Activated T-cell treated with anti-CD3 and anti-CD28 coated beads, Interleukin-2, amount 50 U/mL, for 24 hours (primary cell): ENCODE results near the gene HLA-DRB1.

Experiments
- DNase-seq: peaks from one replicate; pipeline ENCODE4 v3.0.0-alpha.2; 2020
- H3K27ac Mint-ChIP-seq: 2 replicates; pipeline ENCODE4 v1.8.0; 2020; ENCODE audit warnings: mild to moderate bottlenecking, mixed read lengths
- H3K27me3 Mint-ChIP-seq: 2 replicates; pipeline ENCODE4 v1.8.0; 2020; ENCODE audit warnings: mixed read lengths
- H3K36me3 Mint-ChIP-seq: 2 replicates; pipeline ENCODE4 v1.8.0; 2020; ENCODE audit warnings: low read depth, mixed read lengths
- H3K4me1 Mint-ChIP-seq: 2 replicates; pipeline ENCODE4 v1.8.0; 2020; ENCODE audit warnings: low read depth, mixed read lengths
- H3K4me3 Mint-ChIP-seq: 2 replicates; pipeline ENCODE4 v1.8.0; 2020; ENCODE audit warnings: mild to moderate bottlenecking, moderate library complexity, mixed read lengths
- H3K9me3 Mint-ChIP-seq: 2 replicates; pipeline ENCODE4 v1.8.0; 2020; ENCODE audit warnings: mixed read lengths

HLA-DRB1 gene

DNA sequence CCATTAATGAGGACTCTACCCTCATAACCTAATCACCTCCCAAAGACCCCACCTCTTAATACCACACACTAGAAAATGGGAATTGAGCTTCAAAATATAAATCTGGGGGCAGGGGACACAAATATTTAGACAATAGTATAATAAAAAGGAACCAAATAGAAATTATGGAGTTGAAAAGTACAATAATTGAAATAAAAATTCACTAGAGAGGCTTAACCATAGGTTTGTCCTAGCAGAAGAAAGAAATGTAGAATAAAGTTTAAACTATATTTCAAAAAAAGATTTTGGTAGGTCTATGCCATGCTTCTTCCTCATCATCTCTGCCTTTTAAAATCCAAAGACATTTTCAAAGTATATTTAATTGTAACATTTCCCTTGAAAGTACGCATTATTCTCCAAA is 28.1 kb upstream of the HLA-DRB1 start:
- no peak overlapping the region for H3K4me3 Mint-ChIP-seq
- no peaks in the 10 kb centered on the region for H3K27me3 Mint-ChIP-seq
- no peak overlapping the region for H3K27ac Mint-ChIP-seq
- DNase-seq, result no peak
- no peaks in the 10 kb centered on the region for H3K36me3 Mint-ChIP-seq
- H3K4me1 Mint-ChIP-seq, result peaks cover 44% of the 10 kb centered on the region
- H3K9me3 Mint-ChIP-seq, result peaks cover 17% of the 10 kb centered on the region

GRCh38 chr6:32615885-32616532 is 26.4 kb upstream of the HLA-DRB1 start:
- H3K4me1 Mint-ChIP-seq, result peaks cover 31% of the 10 kb centered on the region
- H3K4me3 Mint-ChIP-seq, result no peak overlapping the region
- H3K9me3 Mint-ChIP-seq, result peaks cover 17% of the 10 kb centered on the region
- H3K27ac Mint-ChIP-seq, result peak overlapping the region; percentile 82
- H3K36me3 Mint-ChIP-seq, result no peaks in the 10 kb centered on the region
- no peaks in the 10 kb centered on the region for H3K27me3 Mint-ChIP-seq
- DNase-seq, result no peak

GRCh38 chr6:32614366-32615081 is 24.9 kb upstream of the HLA-DRB1 start:
- no peak for DNase-seq
- Mint-ChIP-seq H3K4me1 (peaks cover 27% of the 10 kb centered on the region), H3K27me3 (no peaks in the 10 kb centered on the region), H3K4me3 (no peak overlapping the region), H3K36me3 (no peaks in the 10 kb centered on the region), H3K27ac (no peak overlapping the region), H3K9me3 (peaks cover 17% of the 10 kb centered on the region)

DNA sequence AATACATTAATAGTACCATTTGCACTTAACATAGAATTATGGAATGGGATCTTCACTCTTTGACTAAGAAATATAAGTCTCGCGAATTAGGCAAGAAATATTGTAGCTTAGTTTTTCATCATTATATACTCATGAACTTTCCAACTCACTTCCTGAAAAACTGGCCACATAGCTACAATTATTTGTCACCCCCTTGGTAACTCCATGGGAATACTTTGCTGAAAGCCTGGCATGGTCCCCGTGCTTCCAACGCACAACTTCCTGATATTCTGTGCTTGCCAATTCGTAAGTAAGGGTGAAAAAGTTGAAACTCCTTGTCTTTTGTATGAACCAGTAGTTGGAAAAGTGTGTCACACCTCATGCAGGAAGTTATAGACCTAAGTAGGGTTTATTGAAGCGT is 23.8 kb upstream of the HLA-DRB1 start:
- Mint-ChIP-seq H3K36me3 (no peaks in the 10 kb centered on the region), H3K9me3 (peaks cover 14% of the 10 kb centered on the region), H3K4me3 (no peak overlapping the region), H3K27me3 (no peaks in the 10 kb centered on the region), H3K4me1 (peaks cover 27% of the 10 kb centered on the region), H3K27ac (no peak overlapping the region)
- DNase-seq, result no peak

DNA sequence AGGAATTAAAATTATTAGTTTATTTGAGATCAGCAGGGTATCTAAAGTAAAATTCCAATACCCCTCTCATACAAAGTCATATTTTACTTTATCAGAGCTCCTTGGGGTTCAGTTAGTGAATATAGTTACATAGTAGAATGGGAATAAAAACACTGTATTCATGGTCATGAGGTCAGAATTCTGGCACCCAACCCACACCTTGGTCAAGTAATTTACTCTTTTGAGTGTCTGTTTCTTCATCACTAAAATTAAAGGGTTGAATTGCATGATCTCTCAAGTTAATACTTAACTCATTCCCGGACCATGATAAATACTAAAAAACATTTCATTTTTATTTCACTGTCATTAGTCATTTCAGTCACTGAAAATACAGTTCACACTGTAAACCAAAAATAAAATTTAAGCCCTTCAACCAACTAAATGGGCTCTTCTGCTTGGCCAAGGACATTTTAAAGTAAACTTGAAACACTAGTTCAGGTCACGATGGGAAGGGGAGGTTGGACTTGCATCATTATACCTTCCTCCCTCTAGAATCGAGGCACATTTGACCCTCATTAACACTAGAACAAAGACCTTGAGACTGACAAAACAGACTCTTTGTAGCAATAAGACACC is 21.1 kb upstream of the HLA-DRB1 start:
- Mint-ChIP-seq H3K4me3 (no peak overlapping the region), H3K36me3 (no peaks in the 10 kb centered on the region), H3K27ac (no peak overlapping the region), H3K27me3 (no peaks in the 10 kb centered on the region), H3K4me1 (peaks cover 26% of the 10 kb centered on the region), H3K9me3 (peaks cover 7% of the 10 kb centered on the region)
- DNase-seq, result no peak

DNA sequence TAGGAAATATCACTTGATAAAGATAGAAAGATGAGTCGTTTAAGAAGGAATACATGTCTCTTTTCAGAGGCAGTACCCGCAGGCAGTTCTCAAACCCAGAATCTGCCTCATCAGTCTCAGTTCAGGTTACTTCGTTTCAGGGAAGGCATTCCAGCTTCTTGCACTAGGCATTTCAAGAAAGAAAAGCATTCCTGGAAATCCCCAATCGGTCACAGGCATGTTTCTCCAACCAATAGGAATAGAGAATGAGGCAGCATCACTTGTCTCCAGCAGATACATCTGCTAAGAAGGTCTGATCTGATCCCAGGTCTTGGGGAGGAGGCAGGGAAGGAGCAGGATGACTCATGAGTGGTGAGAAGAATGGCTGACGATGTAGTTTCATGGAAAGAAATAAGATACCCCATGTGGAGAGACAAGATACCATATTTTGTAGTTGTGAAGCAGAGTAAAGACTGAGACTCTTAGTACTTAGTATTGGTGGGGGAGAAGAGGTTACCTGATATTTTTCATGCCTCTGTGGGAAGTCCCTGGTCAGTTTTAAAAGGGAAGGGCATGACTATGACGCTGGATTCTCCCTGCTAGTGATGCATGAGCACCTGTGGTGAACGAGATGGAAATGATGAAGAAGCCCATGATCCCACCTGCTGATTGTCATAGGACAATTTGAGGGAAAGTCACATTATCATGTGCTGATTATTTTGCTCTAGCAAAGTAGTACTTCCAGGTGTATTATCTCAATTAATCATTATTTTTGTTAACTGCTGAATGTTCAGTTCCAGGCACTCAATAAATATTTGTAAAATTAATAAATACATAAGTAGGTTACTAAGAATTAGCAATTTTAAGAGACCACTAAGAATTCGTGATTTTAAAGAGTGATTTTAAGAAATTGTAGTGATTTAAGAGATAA is 20.3 kb upstream of the HLA-DRB1 start:
- Mint-ChIP-seq H3K4me3 (no peak overlapping the region), H3K27ac (no peak overlapping the region), H3K27me3 (no peaks in the 10 kb centered on the region), H3K4me1 (peaks cover 18% of the 10 kb centered on the region), H3K36me3 (no peaks in the 10 kb centered on the region), H3K9me3 (no peaks in the 10 kb centered on the region)
- DNase-seq, result peak; percentile 35

- no peaks in the 10 kb centered on the region for H3K27me3 Mint-ChIP-seq
- H3K27ac Mint-ChIP-seq, result no peak overlapping the region
- H3K9me3 Mint-ChIP-seq, result no peaks in the 10 kb centered on the region
- no peaks in the 10 kb centered on the region for H3K36me3 Mint-ChIP-seq
- peaks cover 22% of the 10 kb centered on the region for H3K4me1 Mint-ChIP-seq
- H3K4me3 Mint-ChIP-seq, result no peak overlapping the region
- no peak for DNase-seq
Measured at GRCh38 chr6:32609391-32609730, 19.7 kb upstream of the HLA-DRB1 start.

DNA sequence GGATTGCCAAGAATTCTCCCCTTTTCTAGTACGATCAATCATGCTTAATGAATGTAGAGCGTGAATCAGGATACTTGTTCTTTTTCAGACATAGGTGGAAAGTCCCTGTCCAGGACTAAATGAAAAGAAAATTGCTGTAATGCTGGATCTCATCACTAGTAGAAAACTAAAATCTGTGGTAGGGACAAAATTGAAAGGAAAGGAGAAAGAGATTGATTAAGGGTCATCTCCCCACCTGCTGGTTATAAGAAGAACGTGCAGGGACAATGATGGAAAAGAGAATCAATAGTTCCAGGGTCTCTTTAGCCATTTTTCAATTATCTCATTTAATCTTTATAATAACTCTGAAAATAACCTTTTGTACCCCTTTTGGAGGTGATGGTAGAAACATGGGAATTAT is 18.7 kb upstream of the HLA-DRB1 start:
- no peaks in the 10 kb centered on the region for H3K36me3 Mint-ChIP-seq
- H3K4me1 Mint-ChIP-seq, result peaks cover 25% of the 10 kb centered on the region
- H3K4me3 Mint-ChIP-seq, result no peak overlapping the region
- H3K27ac Mint-ChIP-seq, result no peak overlapping the region
- H3K27me3 Mint-ChIP-seq, result no peaks in the 10 kb centered on the region
- no peak for DNase-seq
- peaks cover 4% of the 10 kb centered on the region for H3K9me3 Mint-ChIP-seq

GRCh38 chr6:32607988-32608298 is 18.3 kb upstream of the HLA-DRB1 start:
- no peak overlapping the region for H3K4me3 Mint-ChIP-seq
- H3K27me3 Mint-ChIP-seq, result no peaks in the 10 kb centered on the region
- no peak overlapping the region for H3K27ac Mint-ChIP-seq
- peaks cover 7% of the 10 kb centered on the region for H3K9me3 Mint-ChIP-seq
- DNase-seq, result no peak
- H3K36me3 Mint-ChIP-seq, result no peaks in the 10 kb centered on the region
- H3K4me1 Mint-ChIP-seq, result peaks cover 29% of the 10 kb centered on the region

- H3K27ac Mint-ChIP-seq, result no peak overlapping the region
- peaks cover 12% of the 10 kb centered on the region for H3K9me3 Mint-ChIP-seq
- H3K36me3 Mint-ChIP-seq, result no peaks in the 10 kb centered on the region
- H3K4me3 Mint-ChIP-seq, result no peak overlapping the region
- no peaks in the 10 kb centered on the region for H3K27me3 Mint-ChIP-seq
- DNase-seq, result no peak
- peaks cover 34% of the 10 kb centered on the region for H3K4me1 Mint-ChIP-seq
Measured at GRCh38 chr6:32607263-32607987, 17.8 kb upstream of the HLA-DRB1 start.

DNA sequence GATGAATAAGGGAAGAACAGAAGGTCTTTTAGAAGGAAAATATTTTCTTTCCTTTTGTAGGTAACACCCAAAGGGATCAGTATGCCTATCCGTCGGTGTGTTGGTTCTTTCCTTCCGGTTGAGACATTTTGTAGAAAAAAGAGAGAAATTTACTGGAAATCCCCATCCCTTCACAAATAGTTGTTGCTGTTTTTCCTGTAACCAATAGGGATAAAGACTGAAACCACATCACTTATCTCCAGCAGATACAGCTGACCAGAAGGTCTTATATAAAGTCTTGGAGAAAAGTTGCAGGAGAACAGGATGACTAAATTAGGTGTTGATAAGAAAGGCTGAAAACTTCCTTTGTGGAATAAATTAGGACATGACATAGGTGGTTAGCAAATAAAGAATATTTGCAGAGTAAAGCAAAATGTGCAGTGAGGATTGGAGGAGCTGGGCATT is 14.8 kb upstream of the HLA-DRB1 start:
- H3K27ac Mint-ChIP-seq, result peak overlapping the region; percentile 55
- no peaks in the 10 kb centered on the region for H3K36me3 Mint-ChIP-seq
- H3K4me3 Mint-ChIP-seq, result no peak overlapping the region
- peaks cover 14% of the 10 kb centered on the region for H3K9me3 Mint-ChIP-seq
- H3K27me3 Mint-ChIP-seq, result no peaks in the 10 kb centered on the region
- no peak for DNase-seq
- peaks cover 33% of the 10 kb centered on the region for H3K4me1 Mint-ChIP-seq

GRCh38 chr6:32603888-32604287 is 14.2 kb upstream of the HLA-DRB1 start:
- H3K27me3 Mint-ChIP-seq, result no peaks in the 10 kb centered on the region
- H3K9me3 Mint-ChIP-seq, result peaks cover 14% of the 10 kb centered on the region
- DNase-seq, result no peak
- no peaks in the 10 kb centered on the region for H3K36me3 Mint-ChIP-seq
- peaks cover 33% of the 10 kb centered on the region for H3K4me1 Mint-ChIP-seq
- peak overlapping the region; percentile 55 for H3K27ac Mint-ChIP-seq
- H3K4me3 Mint-ChIP-seq, result no peak overlapping the region

DNA sequence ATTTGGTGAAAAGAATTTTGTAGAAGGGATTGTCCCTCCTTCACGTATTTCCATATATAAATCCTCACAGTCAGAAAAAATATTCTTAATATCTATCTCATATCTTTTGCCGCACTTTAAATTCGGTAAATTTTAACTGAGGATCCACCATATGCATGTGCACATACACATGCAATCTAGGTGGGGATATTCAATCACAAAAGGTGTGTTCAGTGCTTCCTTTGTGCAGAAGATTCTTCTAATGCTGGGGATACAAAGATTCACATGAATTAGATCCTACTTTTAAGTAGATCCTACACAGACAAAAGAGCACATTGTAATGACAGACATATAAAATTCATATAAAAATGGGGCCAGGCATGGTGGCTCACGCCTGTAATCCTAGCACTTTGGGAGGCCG is 13.6 kb upstream of the HLA-DRB1 start:
- peaks cover 30% of the 10 kb centered on the region for H3K4me1 Mint-ChIP-seq
- H3K27ac Mint-ChIP-seq, result no peak overlapping the region
- H3K36me3 Mint-ChIP-seq, result no peaks in the 10 kb centered on the region
- no peaks in the 10 kb centered on the region for H3K27me3 Mint-ChIP-seq
- peaks cover 14% of the 10 kb centered on the region for H3K9me3 Mint-ChIP-seq
- no peak overlapping the region for H3K4me3 Mint-ChIP-seq
- no peak for DNase-seq

DNA sequence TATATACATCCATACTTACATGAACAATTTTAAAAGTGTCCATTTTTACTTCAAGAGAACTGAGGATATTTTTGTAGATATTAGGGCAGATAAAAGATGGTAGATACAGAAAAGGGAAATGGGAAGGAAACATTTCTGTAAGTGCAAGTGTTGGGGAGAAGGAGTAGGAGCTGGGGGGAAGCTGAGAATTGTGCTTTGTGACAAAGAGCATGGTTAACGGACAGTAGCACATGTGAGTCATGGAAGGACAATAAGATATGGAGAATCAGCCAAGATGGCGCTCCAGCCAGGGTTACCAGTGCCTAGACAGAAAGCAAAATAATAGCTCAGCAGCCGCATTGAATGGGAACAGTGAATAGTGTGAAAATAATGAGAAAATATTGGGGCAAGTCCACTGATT is 12.7 kb upstream of the HLA-DRB1 start:
- H3K4me3 Mint-ChIP-seq, result no peak overlapping the region
- H3K27ac Mint-ChIP-seq, result no peak overlapping the region
- no peak for DNase-seq
- no peaks in the 10 kb centered on the region for H3K36me3 Mint-ChIP-seq
- no peaks in the 10 kb centered on the region for H3K27me3 Mint-ChIP-seq
- peaks cover 14% of the 10 kb centered on the region for H3K9me3 Mint-ChIP-seq
- H3K4me1 Mint-ChIP-seq, result peaks cover 23% of the 10 kb centered on the region
